Measurements from ENCODE around the gene PAK6.

- TF ChIP-seq POLR2A (IDR thresholded peaks at IDR 0.05; ENCODE audit: low read length) (no peak), GATA1 (IDR thresholded peaks at IDR 0.05; ENCODE audit: low read depth, low read length) (no peak)
These were observed 46.3 kb downstream of the PAK6 start for GRCh38 chr15:40285151-40285550.

Measured in erythroblast (primary cell).